Measurements from ENCODE around the gene SSTR4.

The SSTR4 gene

DNA sequence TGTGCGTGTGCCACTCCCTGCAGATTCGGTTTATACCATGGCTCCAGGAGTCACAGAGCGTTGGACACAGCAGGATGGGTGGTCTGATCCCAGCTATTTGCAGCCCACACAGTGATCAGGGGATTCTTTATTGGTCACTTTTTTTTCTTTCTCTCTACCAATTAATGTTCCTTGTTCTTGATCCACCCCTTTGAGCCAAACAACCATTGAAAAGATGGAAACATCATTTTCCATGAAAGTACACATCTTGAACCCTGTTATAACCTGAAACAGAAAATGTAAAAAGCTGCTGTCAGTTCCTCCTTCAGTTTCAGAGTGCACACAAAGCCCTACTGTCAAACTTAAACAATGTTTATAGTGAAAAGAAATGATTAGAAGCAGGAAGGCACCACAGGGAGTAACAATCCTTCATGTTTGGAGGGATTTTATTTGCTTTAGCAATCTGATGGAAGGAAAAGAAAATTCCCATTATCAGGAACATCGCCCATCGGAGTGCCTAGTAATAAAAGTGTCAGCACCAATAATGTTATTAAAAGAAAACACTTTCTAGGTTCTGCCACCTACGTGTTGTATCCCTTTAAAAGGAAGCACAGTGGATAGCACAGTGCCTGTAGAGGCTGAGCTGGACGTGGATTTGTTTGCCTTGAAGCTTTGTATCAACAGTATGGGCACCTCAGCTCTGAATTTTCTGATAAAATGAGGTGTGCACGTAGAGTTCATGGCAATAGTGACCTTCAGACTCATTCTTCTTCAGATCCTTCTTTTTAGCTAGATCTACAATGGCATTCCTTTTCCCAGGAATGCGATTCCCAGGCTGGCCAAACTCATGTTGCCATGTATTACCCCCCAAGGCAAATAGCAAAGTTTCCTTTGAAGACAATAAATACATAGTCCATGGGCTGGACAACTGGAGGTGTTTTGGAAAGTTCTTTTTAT is 30.4 kb downstream of the SSTR4 start:
- DNase-seq (ENCODE audit: low read depth), result no peak

DNA sequence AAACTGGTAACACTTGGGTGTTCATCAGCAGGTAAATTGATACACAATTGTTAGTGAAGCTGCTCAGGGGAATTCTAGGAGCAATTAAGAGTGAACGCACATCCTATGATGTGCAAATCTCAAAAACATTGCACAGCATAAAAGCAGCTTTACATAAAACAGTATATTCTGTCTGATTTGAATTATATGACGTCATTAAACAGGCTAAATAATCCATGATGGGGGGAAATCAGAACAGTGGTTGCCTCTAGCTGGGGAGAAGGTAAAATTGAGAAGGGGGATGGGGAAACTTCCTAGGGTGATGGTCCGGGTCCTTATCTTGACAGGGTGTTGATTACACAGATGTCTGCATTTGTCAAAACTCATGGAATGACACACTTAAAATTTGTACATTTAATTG is 31.7 kb downstream of the SSTR4 start:
- DNase-seq (ENCODE audit: low read depth), result no peak

DNA sequence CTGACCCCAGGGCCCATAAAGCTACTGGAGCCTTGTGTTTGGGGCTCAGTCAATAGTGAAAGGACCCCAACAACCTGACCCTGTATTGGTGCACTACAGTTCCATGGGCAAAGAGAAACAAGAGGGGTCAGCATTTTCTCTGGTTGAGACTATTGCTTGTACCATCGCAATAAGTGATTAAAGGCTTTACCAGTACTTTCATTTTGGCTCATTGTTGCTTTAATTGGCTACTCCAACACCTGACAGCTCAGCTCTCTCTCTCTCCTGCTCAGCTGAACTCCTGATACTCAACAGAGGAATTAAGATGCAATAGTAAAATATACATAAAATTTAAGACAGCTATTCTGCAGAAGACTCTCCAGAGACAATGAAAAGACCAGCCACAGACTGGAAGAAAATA is 33.2 kb downstream of the SSTR4 start:
- no peak for DNase-seq (ENCODE audit: low read depth)

GRCh38 chr20:23069108-23069507 is 34.0 kb downstream of the SSTR4 start:
- DNase-seq (ENCODE audit: low read depth), result no peak

- no peak for DNase-seq (ENCODE audit: low read depth)
Observed at GRCh38 chr20:23071398-23071797, 36.3 kb downstream of the SSTR4 start.

DNA sequence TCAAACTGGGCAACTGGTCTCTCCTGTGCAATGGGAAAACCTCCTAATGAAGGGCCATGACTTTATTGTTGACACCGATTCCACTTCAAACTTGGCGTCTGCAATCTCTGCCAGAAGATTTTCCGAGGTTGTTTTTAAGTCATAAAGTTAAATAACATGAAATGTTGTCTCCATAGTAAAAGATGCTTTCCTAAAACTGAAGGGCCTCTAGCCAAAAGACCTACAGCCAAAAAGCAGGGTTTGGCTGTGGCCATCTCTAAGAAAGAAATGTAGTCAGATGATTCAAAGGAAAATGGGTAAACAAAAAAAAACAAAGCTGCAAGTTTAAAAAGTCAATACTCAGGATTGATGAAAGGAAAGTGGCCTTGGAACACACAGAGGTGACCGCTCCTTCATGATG is 36.9 kb downstream of the SSTR4 start:
- no peak for DNase-seq (ENCODE audit: low read depth)

GRCh38 chr20:23072892-23073586 is 37.9 kb downstream of the SSTR4 start:
- DNase-seq (ENCODE audit: low read depth), result no peak

- DNase-seq (ENCODE audit: low read depth), result no peak
Observed at GRCh38 chr20:23074052-23074451, 38.9 kb downstream of the SSTR4 start.

DNA sequence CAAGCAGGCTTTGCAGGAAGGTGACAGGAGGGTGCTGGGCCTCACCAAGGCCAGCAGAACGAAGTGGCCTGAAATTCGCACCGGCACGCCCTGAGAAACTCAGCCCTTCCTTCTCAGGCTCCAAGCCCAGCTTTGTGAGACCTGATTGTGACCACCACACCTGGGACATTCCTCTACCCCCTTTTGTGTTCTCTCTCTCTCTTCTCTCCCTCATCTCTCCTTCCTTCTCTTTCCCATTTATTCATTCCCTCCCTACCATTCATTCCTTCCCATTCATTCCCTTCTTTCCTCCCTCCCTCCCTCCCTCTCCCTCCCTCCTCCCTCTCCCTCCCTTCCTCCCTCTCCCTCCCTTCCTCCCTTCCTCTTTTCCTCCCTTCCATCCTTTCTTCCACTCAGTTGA is 42.2 kb downstream of the SSTR4 start:
- DNase-seq (ENCODE audit: low read depth), result no peak

GRCh38 chr20:23078351-23079015 is 43.4 kb downstream of the SSTR4 start:
- no peak for DNase-seq (ENCODE audit: low read depth)

- DNase-seq (ENCODE audit: low read depth), result no peak
Observed at GRCh38 chr20:23079016-23079351, 43.9 kb downstream of the SSTR4 start.

DNA sequence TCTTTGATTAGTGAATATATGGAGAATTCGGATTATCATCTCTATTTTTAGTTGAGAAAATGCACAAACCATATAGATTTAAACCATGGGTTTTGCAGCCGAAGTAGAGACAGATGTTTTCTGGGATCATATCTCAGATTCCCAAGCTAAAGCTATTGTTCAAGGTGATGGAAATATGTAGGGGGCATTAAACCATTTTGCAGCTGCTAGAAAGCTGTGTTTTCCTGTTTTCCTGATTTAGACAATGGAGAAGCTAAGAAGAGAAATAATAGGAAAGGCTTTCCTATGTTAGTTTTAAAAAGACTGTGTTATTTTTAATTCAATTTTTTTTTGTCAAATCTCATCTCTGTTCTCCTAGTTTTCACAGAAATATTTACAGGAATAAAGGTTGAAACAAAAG is 44.8 kb downstream of the SSTR4 start:
- DNase-seq (ENCODE audit: low read depth), result no peak

GRCh38 chr20:23080521-23080920 is 45.4 kb downstream of the SSTR4 start:
- DNase-seq (ENCODE audit: low read depth), result no peak

GRCh38 chr20:23081263-23081819 is 46.2 kb downstream of the SSTR4 start:
- no peak for DNase-seq (ENCODE audit: low read depth)

DNA sequence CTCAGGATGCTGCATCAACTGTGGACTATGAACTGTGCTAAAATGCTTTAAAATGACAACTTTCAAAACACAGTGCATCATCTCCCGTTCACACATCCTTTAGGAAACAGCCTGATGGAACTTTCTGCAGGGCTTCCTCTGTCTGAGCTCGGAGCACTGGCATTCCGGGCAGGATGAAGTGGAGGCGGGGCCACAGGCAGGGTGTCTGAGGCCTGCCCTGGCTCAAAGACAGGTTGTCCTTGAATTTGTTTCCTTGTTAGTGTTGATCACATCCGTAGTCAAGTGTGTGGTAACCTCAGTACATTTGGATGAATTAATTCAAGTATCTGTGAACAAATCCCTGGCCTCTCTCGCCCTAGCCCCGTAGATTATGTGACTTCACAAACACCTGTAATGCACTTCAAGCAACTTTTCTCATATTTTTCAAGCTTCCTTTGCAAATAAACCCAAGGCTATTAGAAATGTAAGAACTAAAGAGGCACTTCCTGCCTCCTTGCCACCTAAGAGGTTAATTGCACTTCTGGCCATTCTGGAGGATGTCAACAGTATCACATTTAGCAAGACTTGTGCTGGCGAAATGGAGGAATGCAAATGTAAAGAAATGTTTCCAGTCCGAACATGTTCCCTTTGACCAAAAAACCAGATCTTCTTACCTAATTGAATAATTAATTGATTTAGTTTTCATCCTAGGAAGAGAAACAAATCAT is 47.9 kb downstream of the SSTR4 start:
- no peak for DNase-seq (ENCODE audit: low read depth)

DNA sequence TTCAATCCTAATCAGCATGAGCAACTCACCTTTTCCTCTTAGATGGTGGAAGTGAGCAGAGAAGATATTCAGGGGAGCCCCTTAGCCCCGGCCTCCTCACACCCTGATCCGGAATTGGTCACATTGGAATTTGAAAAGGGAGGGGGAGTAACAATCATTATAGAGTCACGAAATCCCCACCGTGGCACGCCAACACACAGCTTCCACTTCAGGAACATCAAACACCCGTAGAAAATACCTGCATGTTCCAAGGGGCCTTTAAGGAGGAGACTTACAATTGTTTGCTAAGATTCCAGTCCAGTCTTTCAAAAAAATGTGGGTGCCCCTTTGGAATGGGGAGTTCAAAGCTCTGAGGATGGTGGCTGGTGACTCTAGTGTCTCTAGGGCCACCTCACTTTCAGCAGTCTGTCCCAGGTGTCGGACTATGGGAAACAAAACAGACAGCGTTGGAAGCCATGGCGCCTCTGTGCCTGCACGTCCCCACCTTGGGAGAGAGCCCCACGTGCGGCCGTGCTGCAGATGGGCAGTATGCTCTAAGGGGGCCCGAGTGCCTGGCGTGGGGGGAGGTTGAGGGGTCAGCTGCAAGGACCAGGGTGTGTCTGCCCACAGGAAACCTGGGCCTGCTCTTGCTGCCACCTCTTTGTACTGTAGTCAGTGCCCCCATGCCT is 48.6 kb downstream of the SSTR4 start:
- DNase-seq (ENCODE audit: low read depth), result no peak

- DNase-seq (ENCODE audit: low read depth), result no peak
Observed at GRCh38 chr20:23084282-23084844, 49.3 kb downstream of the SSTR4 start.

GRCh38 chr20:23084845-23085365 is 49.8 kb downstream of the SSTR4 start:
- DNase-seq (ENCODE audit: low read depth), result no peak

- DNase-seq (ENCODE audit: low read depth), result no peak
Observed at GRCh38 chr20:23085436-23086055, 50.4 kb downstream of the SSTR4 start.

- DNase-seq (ENCODE audit: low read depth), result no peak
Observed at GRCh38 chr20:23086056-23086566, 51.0 kb downstream of the SSTR4 start, which contains the start of gene CD93. TSS of gene CD93 (minus strand) at chr20:23086324. CDS start at chr20:23086192, 132 bp downstream.

All from HS-27A (cell line).